BE2C (cell line): ENCODE data around the gene ADGRB3.

Experiments used
- DNase-seq: peaks from one replicate; pipeline ENCODE4 v3.0.0-alpha.2; 2020
- H3K27me3 ChIP-seq: fragments of 250-450 bp; sonication (Bioruptor Pico); 2 replicates; pipeline ENCODE4 v1.5.1; 2020; ENCODE audit warnings: mild to moderate bottlenecking
- H3K36me3 ChIP-seq: fragments of 250-450 bp; sonication (Bioruptor Pico); 2 replicates; pipeline ENCODE4 v1.5.1; 2020; ENCODE audit warnings: mild to moderate bottlenecking
- H3K4me1 ChIP-seq: fragments of 250-450 bp; sonication (Bioruptor Pico); 2 replicates; pipeline ENCODE4 v1.5.1; 2020
- H3K4me3 ChIP-seq: 2 replicates; pipeline ENCODE4 v1.5.1; 2011; ENCODE audit warnings: low read depth, low read length
- H3K9me3 ChIP-seq: fragments of 250-450 bp; sonication (Bioruptor Pico); 2 replicates; pipeline ENCODE4 v1.5.1; 2020
- TF ChIP-seq, protein P1 (sequence below): IDR thresholded peaks from 2 replicates; pipeline ENCODE4 v1.5.1; 2012; ENCODE audit warnings: mild to moderate bottlenecking, low read depth, low read length

ADGRB3 gene

DNA sequence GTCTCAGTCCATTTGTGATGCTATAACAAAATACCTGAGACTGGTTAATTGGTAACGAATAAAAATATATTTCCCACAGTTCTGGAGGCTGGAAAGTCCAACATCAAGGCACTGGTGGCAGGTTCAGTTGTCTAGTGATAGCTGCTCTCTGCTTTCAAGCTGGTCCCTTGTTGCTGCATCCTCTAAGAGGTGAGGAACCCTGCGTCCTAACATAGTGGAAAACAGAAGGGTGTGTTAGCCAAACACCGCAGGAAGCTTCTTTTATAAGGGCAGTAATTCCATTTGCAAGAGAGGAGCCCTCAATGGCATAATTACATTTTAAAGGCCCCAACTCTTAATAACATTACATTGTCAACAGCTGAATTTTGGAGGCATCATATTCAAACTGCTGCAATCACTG is 372.7 kb downstream of the ADGRB3 start:
- Histone ChIP-seq H3K4me3 (no peak overlapping the region), H3K36me3 (no peaks in the 10 kb centered on the region; the same call in 1 of the 2 replicates), H3K4me1 (no peaks in the 10 kb centered on the region), H3K27me3 (no peaks in the 10 kb centered on the region), H3K9me3 (no peaks in the 10 kb centered on the region)
- TF ChIP-seq, protein P1, sequence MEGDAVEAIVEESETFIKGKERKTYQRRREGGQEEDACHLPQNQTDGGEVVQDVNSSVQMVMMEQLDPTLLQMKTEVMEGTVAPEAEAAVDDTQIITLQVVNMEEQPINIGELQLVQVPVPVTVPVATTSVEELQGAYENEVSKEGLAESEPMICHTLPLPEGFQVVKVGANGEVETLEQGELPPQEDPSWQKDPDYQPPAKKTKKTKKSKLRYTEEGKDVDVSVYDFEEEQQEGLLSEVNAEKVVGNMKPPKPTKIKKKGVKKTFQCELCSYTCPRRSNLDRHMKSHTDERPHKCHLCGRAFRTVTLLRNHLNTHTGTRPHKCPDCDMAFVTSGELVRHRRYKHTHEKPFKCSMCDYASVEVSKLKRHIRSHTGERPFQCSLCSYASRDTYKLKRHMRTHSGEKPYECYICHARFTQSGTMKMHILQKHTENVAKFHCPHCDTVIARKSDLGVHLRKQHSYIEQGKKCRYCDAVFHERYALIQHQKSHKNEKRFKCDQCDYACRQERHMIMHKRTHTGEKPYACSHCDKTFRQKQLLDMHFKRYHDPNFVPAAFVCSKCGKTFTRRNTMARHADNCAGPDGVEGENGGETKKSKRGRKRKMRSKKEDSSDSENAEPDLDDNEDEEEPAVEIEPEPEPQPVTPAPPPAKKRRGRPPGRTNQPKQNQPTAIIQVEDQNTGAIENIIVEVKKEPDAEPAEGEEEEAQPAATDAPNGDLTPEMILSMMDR: no peak
- no peak for DNase-seq

GRCh38 chr6:69012211-69012610 is 377.1 kb downstream of the ADGRB3 start:
- no peak overlapping the region for H3K4me3 ChIP-seq
- TF ChIP-seq, protein P1: no peak

GRCh38 chr6:69012876-69013275 is 377.8 kb downstream of the ADGRB3 start:
- no peak for DNase-seq
- Histone ChIP-seq H3K9me3 (no peaks in the 10 kb centered on the region), H3K27me3 (no peaks in the 10 kb centered on the region), H3K36me3 (no peaks in the 10 kb centered on the region; the same call in 1 of the 2 replicates), H3K4me1 (no peaks in the 10 kb centered on the region), H3K4me3 (no peak overlapping the region)
- TF ChIP-seq, protein P1: no peak

More at GRCh38 chr6:69012211-69012610, 377.1 kb downstream of the ADGRB3 start:
- Histone ChIP-seq H3K4me1 (no peaks in the 10 kb centered on the region), H3K36me3 (no peaks in the 10 kb centered on the region; the same call in 1 of the 2 replicates), H3K27me3 (no peaks in the 10 kb centered on the region), H3K9me3 (no peaks in the 10 kb centered on the region)
- DNase-seq: no peak

DNA sequence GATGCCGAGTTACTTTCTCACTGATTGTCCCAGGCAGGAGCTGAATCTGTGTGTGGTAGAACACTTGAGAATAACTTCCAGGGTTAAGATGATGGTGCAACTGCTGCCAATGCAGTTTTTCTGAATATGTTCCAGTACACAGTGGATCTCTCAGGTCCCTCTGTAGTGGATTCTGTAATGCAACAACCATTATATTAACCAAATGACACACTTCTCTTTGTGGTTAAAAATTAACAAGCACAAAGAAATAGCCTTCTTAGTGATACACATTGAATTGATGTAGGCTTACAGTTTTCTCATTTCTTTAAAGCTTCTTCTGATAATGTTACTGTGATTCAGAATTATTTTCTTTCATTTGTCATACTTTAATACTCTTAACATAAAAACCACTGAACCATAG is 383.8 kb downstream of the ADGRB3 start:
- Histone ChIP-seq H3K36me3 (no peaks in the 10 kb centered on the region; the same call in 1 of the 2 replicates), H3K9me3 (no peaks in the 10 kb centered on the region), H3K4me1 (no peaks in the 10 kb centered on the region), H3K27me3 (no peaks in the 10 kb centered on the region), H3K4me3 (no peak overlapping the region)
- DNase-seq: no peak
- TF ChIP-seq, protein P1: no peak

DNA sequence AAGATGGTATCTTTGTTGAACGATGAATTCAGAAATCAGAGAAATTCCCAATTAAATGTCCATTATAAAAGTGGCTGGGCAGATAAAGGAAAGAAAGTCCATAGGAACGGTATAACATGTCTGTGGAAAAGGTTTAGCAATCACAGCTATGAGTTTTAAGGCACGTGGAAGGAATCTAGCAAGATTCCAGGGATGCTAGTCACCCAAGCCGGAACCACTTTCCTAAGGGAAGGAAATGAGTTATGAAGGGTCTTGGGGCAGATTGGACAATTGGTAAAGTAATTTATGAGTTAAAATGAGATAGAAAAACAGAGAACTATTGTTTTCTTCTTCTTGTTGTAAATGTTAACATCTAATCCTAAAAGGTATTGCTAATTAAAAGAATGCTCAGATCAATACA is 384.8 kb downstream of the ADGRB3 start:
- no peaks in the 10 kb centered on the region; the same call in 1 of the 2 replicates for H3K36me3 ChIP-seq
- no peak overlapping the region for H3K4me3 ChIP-seq
- no peaks in the 10 kb centered on the region for H3K9me3 ChIP-seq
- TF ChIP-seq, protein P1: no peak
- no peaks in the 10 kb centered on the region for H3K27me3 ChIP-seq
- no peak for DNase-seq
- H3K4me1 ChIP-seq: no peaks in the 10 kb centered on the region

GRCh38 chr6:69022993-69023392 is 387.9 kb downstream of the ADGRB3 start:
- H3K9me3 ChIP-seq: no peaks in the 10 kb centered on the region; the same call in 1 of the 2 replicates
- H3K27me3 ChIP-seq: no peaks in the 10 kb centered on the region
- TF ChIP-seq, protein P1: no peak
- DNase-seq: no peak
- H3K4me1 ChIP-seq: no peaks in the 10 kb centered on the region
- H3K4me3 ChIP-seq: no peak overlapping the region
- H3K36me3 ChIP-seq: no peaks in the 10 kb centered on the region
